KBM-7 (cell line): Measurements from ENCODE around the gene HBQ1.
"Not testable (repeated sequence)": the region's sequence is repeated elsewhere in the genome, so short reads cannot be mapped to it uniquely, and the experiment has no call there.

Experiments
- DNase-seq: peaks from one replicate; pipeline ENCODE4 v3.0.0-alpha.2; 2015
- in situ Hi-C: fragments of 300-500 bp; cut with MboI; formaldehyde crosslinking; loops from 2 replicates; pipeline ENCODE4 v1.14.3; 2020; ENCODE audit warnings: low sequenced_read_pairs, low pct_unique_long_range_greater_than_20kb, mixed read lengths

The HBQ1 gene

DNA sequence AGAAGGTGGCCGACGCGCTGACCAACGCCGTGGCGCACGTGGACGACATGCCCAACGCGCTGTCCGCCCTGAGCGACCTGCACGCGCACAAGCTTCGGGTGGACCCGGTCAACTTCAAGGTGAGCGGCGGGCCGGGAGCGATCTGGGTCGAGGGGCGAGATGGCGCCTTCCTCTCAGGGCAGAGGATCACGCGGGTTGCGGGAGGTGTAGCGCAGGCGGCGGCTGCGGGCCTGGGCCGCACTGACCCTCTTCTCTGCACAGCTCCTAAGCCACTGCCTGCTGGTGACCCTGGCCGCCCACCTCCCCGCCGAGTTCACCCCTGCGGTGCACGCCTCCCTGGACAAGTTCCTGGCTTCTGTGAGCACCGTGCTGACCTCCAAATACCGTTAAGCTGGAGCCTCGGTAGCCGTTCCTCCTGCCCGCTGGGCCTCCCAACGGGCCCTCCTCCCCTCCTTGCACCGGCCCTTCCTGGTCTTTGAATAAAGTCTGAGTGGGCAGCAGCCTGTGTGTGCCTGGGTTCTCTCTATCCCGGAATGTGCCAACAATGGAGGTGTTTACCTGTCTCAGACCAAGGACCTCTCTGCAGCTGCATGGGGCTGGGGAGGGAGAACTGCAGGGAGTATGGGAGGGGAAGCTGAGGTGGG, 6.9 kb upstream of the HBQ1 start:
- in situ Hi-C loops, DNase-seq: not testable (repeated sequence)

DNA sequence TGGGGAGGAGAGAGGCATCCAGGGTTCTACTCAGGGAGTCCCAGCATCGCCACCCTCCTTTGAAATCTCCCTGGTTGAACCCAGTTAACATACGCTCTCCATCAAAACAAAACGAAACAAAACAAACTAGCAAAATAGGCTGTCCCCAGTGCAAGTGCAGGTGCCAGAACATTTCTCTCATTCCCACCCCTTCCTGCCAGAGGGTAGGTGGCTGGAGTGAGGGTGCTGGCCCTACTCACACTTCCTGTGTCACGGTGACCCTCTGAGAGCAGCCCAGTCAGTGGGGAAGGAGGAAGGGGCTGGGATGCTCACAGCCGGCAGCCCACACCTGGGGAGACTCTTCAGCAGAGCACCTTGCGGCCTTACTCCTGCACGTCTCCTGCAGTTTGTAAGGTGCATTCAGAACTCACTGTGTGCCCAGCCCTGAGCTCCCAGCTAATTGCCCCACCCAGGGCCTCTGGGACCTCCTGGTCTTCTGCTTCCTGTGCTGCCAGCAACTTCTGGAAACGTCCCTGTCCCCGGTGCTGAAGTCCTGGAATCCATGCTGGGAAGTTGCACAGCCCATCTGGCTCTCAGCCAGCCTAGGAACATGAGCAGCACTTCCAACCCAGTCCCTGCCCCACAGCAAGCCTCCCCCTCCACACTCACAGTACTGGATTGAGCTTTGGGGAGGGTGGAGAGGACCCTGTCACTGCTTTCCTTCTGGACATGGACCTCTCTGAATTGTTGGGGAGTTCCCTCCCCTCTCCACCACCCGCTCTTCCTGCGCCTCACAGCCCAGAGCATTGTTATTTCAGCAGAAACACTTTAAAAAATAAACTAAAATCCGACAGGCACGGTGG, 6.1 kb upstream of the HBQ1 start:
- DNase-seq, in situ Hi-C loops: not testable (repeated sequence)

DNA sequence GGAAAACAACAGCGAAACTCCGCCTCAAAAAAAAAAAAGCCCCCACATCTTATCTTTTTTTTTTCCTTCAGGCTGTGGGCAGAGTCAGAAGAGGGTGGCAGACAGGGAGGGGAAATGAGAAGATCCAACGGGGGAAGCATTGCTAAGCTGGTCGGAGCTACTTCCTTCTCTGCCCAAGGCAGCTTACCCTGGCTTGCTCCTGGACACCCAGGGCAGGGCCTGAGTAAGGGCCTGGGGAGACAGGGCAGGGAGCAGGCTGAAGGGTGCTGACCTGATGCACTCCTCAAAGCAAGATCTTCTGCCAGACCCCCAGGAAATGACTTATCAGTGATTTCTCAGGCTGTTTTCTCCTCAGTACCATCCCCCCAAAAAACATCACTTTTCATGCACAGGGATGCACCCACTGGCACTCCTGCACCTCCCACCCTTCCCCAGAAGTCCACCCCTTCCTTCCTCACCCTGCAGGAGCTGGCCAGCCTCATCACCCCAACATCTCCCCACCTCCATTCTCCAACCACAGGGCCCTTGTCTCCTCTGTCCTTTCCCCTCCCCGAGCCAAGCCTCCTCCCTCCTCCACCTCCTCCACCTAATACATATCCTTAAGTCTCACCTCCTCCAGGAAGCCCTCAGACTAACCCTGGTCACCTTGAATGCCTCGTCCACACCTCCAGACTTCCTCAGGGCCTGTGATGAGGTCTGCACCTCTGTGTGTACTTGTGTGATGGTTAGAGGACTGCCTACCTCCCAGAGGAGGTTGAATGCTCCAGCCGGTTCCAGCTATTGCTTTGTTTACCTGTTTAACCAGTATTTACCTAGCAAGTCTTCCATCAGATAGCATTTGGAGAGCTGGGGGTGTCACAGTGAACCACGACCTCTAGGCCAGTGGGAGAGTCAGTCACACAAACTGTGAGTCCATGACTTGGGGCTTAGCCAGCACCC, 5.0 kb upstream of the HBQ1 start:
- peak; percentile 50 for DNase-seq
- in situ Hi-C loops: no loop called here

DNA sequence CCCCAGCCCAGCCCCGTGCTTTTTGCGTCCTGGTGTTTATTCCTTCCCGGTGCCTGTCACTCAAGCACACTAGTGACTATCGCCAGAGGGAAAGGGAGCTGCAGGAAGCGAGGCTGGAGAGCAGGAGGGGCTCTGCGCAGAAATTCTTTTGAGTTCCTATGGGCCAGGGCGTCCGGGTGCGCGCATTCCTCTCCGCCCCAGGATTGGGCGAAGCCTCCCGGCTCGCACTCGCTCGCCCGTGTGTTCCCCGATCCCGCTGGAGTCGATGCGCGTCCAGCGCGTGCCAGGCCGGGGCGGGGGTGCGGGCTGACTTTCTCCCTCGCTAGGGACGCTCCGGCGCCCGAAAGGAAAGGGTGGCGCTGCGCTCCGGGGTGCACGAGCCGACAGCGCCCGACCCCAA, 4.3 kb upstream of the HBQ1 start:
- DNase-seq, in situ Hi-C loops: not testable (repeated sequence)

DNA sequence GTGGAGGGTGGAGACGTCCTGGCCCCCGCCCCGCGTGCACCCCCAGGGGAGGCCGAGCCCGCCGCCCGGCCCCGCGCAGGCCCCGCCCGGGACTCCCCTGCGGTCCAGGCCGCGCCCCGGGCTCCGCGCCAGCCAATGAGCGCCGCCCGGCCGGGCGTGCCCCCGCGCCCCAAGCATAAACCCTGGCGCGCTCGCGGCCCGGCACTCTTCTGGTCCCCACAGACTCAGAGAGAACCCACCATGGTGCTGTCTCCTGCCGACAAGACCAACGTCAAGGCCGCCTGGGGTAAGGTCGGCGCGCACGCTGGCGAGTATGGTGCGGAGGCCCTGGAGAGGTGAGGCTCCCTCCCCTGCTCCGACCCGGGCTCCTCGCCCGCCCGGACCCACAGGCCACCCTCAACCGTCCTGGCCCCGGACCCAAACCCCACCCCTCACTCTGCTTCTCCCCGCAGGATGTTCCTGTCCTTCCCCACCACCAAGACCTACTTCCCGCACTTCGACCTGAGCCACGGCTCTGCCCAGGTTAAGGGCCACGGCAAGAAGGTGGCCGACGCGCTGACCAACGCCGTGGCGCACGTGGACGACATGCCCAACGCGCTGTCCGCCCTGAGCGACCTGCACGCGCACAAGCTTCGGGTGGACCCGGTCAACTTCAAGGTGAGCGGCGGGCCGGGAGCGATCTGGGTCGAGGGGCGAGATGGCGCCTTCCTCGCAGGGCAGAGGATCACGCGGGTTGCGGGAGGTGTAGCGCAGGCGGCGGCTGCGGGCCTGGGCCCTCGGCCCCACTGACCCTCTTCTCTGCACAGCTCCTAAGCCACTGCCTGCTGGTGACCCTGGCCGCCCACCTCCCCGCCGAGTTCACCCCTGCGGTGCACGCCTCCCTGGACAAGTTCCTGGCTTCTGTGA, 3.5 kb upstream of the HBQ1 start, which contains the start of gene HBA1:
HBA1 (plus strand) TSS at position 204 of the 906 bp plus-strand sequence; CDS start at position 241, 37 bp downstream.
- DNase-seq, in situ Hi-C loops: not testable (repeated sequence)

DNA sequence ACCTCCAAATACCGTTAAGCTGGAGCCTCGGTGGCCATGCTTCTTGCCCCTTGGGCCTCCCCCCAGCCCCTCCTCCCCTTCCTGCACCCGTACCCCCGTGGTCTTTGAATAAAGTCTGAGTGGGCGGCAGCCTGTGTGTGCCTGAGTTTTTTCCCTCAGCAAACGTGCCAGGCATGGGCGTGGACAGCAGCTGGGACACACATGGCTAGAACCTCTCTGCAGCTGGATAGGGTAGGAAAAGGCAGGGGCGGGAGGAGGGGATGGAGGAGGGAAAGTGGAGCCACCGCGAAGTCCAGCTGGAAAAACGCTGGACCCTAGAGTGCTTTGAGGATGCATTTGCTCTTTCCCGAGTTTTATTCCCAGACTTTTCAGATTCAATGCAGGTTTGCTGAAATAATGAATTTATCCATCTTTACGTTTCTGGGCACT, 2.9 kb upstream of the HBQ1 start:
- DNase-seq: no peak
- in situ Hi-C loops: no loop called here

DNA sequence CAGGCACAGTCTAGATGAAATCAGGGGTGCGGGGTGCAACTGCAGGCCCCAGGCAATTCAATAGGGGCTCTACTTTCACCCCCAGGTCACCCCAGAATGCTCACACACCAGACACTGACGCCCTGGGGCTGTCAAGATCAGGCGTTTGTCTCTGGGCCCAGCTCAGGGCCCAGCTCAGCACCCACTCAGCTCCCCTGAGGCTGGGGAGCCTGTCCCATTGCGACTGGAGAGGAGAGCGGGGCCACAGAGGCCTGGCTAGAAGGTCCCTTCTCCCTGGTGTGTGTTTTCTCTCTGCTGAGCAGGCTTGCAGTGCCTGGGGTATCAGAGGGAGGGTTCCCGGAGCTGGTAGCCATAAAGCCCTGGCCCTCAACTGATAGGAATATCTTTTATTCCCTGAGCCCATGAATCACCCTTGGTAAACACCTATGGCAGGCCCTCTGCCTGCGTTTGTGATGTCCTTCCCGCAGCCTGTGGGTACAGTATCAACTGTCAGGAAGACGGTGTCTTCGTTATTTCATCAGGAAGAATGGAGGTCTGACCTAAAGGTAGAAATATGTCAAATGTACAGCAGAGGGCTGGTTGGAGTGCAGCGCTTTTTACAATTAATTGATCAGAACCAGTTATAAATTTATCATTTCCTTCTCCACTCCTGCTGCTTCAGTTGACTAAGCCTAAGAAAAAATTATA, 2.1 kb upstream of the HBQ1 start:
- no peak for DNase-seq
- in situ Hi-C loops: no loop called here

DNA sequence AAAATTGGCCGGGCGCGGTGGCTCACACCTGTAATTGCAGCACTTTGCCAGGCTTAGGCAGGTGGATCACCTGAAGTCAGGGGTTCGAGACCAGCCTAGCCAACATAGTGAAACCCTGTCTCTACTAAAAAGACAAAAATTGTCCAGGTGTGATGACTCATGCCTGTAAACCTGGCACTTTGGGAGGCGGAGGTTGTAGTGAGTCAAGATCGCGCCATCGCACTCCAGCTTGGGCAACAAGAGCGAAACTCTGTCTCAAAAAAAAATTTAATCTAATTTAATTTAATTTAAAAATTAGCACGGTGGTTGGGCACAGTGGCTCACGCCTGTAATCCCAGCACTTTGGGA, 1.6 kb upstream of the HBQ1 start:
- in situ Hi-C loops: no loop called here
- no peak for DNase-seq

DNA sequence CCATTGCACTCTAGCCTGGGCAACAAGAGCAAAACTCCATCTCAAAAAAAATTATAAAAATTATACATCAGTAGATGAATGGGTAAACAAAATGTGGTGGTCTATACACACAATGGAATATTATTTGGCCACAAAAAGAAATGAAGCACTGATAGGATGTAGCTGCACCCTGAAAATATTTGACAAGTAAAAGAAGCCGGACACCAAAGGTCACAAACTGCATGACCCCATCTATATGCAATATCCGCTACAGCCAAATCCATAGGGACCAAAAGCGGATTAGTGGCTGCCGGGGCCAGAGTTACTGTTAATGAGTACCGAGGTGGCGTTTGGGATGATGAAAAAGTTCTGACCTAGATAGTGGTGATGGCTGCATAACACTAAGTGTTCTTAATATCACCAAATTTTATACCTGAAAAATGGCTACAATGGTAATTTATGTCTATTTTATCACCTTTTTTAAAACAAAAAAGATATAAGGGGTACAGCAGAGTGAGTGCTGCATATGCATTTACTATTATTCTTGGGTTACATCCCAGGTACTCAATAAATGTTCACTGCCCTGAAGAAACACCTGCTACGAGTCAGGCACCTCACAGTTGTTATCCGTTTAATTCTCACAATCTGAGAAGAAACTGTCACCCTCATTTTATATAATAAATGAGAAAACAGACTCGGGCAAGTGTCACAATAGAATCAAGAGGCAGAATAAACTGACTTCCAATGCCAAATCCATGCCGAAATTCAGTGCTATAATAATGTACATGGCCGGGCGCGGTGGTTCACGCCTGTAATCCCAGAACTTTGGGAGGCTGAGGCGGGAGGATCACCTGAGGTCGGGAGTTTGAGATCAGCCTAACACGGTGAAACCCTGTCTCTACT, 807 bp upstream of the HBQ1 start:
- in situ Hi-C loops: no loop called here
- no peak for DNase-seq

DNA sequence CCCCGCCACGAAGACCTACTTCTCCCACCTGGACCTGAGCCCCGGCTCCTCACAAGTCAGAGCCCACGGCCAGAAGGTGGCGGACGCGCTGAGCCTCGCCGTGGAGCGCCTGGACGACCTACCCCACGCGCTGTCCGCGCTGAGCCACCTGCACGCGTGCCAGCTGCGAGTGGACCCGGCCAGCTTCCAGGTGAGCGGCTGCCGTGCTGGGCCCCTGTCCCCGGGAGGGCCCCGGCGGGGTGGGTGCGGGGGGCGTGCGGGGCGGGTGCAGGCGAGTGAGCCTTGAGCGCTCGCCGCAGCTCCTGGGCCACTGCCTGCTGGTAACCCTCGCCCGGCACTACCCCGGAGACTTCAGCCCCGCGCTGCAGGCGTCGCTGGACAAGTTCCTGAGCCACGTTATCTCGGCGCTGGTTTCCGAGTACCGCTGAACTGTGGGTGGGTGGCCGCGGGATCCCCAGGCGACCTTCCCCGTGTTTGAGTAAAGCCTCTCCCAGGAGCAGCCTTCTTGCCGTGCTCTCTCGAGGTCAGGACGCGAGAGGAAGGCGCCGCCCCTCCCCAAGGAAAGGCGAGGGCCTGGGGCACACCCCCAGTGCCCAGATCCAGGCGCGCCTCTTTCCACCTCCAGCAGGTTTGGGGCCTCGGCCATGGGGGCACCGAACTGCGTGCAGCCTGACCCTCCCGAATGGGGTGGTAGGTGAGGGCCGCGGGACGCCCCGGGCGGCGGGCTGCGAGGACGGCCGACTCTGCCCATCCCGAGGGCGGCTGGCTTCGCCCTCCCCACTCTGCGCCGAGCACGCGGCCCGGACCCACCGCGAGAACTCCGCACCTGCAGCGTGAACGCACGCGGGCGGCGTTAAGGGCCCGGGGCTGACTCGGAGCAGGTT, 664 bp downstream of the HBQ1 start:
- DNase-seq: peak; percentile 89
- in situ Hi-C loops: no loop called here

DNA sequence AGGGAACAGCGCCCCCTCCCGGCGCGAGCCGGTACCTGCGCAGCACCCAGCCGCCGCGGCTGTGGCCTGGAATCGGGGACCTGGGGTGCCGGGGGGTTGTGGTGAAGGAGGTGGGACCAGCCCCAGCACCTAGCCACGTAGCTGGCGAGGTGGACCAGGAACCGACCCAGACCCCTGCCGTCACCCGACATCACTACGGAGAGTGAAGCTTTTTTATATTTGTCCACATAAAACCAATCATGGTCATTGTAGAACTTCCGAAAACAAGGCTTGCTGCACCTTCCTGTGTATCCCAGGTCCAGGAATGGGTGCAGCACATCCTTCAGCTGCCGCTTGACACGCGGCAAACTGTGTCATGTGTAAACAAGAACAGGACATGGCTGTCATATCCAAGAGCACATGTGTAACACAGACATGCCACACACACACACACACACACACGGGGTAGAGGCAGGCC, 1.3 kb downstream of the HBQ1 start:
- in situ Hi-C loops: no loop called here
- no peak for DNase-seq

DNA sequence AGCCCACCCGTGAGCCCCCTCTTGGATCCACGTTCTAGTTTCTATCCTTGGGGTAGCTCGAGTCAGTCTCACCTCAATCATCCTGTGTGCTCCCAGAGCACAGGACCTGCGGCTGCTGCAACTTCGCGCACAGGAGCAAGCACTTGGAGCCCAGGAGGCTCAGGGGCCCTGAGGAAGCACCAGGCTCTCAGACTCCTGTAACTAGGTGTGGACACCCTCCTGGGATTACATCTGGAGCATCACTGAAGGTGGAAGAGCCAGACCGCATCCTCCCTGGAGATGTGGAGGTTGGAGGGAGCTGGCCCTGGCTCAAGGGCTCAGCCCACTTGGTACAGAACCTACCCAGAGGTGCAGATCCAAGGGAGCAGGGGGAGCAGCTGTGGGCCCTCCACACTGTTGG, 2.7 kb downstream of the HBQ1 start:
- in situ Hi-C loops: no loop called here
- no peak for DNase-seq

DNA sequence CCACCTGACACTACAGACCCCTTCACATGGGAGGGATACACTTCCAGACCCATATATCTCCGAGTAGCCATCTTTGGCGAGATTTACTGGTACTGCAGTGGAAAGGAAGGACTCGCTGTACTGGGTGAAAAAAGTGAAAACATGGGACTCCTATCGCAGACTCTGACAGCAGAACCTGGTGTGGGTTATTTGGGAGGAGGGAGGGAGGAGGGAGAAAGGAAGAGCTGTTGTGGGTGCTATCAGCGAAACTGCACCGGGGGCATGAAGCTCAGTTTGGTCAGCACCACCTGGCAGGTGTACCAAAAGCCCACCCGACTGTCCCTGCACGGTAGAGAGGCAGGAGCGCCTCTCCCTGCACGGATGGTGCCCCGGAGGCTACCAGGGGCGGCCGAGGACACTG, 5.0 kb downstream of the HBQ1 start:
- in situ Hi-C loops: no loop called here

DNA sequence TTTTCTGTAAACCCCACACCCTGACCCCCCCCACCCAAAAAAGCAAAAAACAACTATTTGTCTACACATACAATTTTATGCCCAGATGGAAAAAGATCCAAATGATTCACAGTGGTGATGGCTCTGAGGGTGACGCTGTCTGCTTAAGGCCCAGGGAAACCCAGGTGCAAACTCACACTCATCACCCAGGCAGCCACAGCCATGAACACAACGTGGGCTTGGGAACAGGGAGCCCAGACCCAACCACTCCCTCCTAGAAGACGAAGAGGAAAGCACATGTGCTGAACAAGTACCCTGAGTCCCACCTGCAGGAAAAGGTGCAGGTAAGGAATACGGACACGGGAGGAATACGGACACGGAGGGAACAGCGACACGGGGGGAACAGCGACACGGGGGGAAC, 5.4 kb downstream of the HBQ1 start:
- in situ Hi-C loops: no loop called here

More for the DNA sequence above, 5.0 kb downstream of the HBQ1 start:
- no peak for DNase-seq

DNA sequence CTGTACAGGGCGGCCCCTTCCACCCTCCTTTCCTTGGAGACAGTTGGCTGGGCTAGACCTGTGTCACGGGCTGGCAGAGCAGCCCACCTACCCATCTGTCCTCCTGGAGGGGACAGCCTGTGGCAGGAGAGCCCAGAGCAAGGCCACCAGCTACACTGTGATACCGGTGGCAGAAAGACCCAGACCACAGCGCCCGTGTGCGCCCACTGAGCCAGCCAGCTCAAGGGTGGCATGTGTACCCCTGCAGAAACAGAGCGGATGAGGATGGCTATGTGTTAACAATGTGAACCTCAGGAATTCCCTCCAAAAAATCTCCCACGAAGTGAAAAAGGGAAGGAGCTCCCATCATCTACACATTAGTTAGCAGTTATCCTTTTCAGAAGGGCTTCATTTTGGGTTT, 7.1 kb downstream of the HBQ1 start:
- in situ Hi-C loops: no loop called here
- no peak for DNase-seq

More for the DNA sequence above, 5.4 kb downstream of the HBQ1 start:
- DNase-seq: no peak

DNA sequence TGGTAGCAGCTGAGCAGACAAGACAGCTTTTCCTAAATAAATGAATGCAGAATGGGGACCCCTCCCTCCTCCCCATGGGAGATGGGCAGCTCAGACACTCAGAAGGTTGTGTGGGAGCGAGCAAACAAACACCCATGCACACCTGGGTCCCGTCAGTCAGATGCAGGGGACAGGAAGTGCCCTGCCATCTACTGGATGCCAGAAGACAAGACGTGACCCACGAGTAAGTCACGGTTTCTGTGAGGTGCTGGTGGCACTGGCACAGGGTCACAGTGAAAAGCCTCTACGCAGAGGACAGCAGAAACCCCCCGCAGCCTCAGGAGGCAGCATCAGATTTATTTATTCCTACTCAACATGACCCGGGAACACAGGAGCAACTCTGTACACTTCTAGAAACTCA, 8.4 kb downstream of the HBQ1 start:
- peak; percentile 30 for DNase-seq
- in situ Hi-C loops: no loop called here
